Brain pericyte (primary cell): Measurements from ENCODE around the gene ASAH2.
A peak's percentile ranks its signal among the peaks of the same experiment; 100 is the strongest.
"Not testable (repeated sequence)": the region's sequence is repeated elsewhere in the genome, so short reads cannot be mapped to it uniquely, and the experiment has no call there.

ENCODE experiments used
- DNase-seq: peaks from one replicate; pipeline ENCODE4 v3.0.0-alpha.2; 2012; ENCODE audit warnings: low read depth, low spot score

ASAH2 gene

GRCh38 chr10:50254479-50254878, 3.2 kb upstream of the ASAH2 start:
- DNase-seq = no peak

DNA sequence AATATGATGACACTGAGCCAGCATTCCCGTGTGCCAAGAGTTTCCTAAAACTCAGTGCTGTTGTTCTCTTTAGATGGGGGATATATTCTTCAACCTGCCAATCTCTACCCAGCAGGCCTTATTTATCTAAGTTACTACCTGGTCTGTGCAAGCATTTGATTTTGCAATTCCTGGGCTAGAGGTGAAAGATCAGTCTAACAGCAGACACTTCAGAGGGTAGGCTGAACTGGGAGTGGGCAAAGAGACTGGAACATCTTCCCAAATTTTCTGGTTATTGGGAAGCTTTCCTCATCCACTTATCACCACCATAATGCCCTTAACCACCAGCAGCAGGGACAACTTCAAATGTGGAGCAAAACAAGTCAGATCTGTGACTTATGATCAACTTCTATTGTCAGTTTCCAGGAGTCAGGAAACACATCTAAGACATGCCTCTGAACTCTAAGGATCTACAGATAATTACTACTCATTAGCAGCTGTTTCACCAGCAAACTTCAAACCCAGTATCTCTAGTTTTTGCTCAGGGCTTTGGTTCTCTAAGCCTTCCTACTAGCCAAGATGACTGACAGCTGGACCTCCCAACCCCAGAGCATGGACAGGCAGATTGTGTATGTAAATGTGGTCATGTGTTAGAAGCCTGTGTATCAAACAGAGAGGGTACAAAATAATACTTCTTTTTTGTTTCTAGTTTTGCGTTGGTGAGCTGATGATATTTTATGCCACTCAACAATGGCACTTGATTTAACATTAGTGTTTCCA, 1.0 kb downstream of the ASAH2 start:
- DNase-seq = no peak

DNA sequence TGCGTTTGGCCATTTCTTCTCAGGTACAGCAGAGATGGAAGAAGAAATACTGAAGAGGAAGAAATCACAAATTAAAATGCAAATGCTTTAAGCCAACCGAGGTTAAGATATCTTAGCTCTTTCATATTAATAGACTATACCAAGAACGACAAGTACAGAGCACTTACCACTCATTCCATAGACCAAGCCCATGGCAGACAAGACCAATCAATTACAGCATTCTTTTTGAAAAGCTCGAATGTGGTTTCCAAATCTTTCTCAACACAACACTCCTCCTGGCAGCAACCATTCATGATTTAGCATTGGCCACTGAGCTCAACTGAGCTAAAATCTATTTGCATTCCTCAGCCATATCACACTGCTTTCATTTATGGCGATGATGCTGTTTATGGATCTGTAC, 2.7 kb downstream of the ASAH2 start:
- no peak for DNase-seq

GRCh38 chr10:50248062-50248461, 3.3 kb downstream of the ASAH2 start:
- no peak for DNase-seq

- DNase-seq = no peak
Measured at GRCh38 chr10:50244201-50244600, 7.1 kb downstream of the ASAH2 start.

DNA sequence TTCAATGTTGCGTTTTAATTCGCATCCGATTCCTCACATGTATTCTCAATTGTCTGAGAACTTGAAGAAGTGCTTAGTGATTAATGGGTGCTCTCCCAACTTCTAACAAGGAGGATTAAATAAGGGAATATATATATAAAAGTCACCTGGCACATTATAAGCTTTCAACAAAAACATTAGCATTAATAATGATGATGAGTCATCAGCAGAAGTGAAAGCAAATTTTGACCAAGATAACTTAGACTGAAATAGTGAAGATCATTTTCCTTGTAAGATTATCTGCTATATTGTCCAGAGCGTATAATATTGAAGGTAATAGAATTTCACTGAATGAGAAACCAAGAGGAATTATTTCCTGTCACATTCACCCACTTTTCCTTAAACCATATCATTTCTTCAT, 8.5 kb downstream of the ASAH2 start:
- no peak for DNase-seq

- DNase-seq = not testable (repeated sequence)
Measured at GRCh38 chr10:50241478-50241877, 9.8 kb downstream of the ASAH2 start.

DNA sequence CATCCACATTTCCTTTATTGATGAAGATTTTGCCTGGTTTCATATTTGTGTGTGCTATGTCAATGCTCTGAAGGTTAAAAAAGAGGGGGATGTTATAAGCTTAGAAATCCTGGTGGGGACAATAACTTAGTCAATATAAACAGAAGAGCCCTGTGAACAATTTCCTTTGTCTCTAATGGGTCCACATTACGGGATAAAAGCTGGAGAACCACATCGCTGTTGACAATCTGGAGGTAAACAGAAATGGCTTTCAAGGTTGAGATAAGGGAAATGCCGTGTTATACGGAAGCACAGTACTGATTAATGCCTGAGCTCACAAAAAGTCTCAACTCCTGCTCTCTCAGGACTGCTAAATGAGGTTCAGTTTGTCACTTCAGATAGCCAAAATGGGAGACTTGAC, 16.8 kb downstream of the ASAH2 start:
- DNase-seq = no peak

GRCh38 chr10:50232261-50232639, 19.1 kb downstream of the ASAH2 start:
- DNase-seq = no peak

GRCh38 chr10:50231515-50232260, 19.6 kb downstream of the ASAH2 start:
- DNase-seq = no peak

DNA sequence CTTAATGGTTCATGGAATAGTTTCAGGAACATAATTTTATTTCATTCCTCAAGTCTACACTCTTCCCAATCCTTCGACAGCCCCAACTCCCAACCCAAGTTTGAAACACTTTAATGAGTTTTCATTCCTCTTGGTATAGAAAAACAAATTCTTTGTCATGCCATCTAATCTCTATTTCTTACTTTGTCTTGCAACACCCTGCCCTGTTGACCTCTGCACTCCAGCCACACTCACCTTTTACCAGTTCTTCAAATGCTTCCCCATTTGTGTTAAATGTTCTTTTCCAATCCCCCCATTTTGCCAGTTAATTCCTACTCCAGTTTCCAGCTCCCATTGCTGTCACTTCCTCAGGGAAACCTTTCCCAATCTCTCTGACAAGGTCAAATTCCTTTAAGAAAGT, 21.9 kb downstream of the ASAH2 start:
- DNase-seq = no peak

DNA sequence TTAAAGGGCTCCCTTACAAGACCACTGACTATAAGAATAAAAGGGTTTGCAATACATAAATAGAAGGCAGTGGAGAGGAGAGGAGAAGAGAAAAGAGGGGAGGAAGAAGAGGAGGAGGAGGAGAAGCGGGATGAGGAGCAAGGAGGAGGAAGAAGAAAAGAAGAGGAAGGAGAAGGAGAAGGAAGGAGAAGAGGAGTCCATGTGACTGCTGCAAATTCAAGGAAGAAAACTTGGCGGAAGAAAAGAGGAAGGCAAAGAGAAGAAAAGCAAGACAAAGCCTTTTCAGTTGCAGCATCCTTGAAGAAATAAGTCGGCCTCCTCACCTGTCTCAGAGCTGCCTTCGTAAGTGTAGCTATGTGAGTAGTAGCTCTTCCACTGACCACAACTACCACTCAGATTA, 22.6 kb downstream of the ASAH2 start:
- no peak for DNase-seq

DNA sequence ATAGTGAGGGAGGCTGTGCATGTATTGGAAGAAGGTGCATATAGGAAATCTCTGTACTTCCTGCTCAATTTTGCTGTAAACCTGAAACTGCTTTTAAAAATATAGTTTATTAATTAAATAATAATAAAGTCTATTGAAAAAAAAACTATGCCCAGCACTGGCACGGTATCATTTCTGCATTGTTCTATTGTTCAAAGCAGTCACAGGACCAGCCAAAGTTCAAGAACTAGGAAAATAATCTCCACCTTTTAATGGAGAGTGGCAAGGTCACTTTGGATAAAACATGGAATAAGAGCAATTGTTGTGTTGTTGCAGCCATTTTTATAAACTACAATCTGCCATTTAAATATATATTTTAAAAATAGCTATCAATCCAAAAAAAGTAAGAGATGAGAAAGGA, 24.7 kb downstream of the ASAH2 start:
- DNase-seq = no peak

GRCh38 chr10:50224330-50224952, 26.9 kb downstream of the ASAH2 start:
- peak; percentile 18 for DNase-seq

DNA sequence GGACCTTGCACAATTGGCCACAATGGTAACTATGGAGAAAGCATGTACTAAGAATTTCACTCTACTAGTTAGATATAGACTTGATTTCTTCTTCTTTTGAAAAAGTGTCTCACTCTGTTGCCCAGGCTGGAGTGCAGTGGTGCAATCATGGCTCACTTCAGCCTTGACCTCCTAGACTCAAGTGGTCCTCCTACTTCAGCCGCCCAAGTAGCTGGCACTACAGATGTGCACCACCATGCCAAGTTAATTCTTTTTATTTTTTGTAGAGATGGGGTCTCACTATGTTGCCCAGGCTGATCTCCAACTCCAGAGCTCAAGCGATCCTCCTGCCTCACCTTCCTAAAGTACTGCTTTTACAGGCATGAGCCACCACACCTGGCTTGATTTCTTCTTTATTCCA, 29.1 kb downstream of the ASAH2 start:
- no peak for DNase-seq

GRCh38 chr10:50221470-50221869, 29.8 kb downstream of the ASAH2 start:
- DNase-seq = no peak

DNA sequence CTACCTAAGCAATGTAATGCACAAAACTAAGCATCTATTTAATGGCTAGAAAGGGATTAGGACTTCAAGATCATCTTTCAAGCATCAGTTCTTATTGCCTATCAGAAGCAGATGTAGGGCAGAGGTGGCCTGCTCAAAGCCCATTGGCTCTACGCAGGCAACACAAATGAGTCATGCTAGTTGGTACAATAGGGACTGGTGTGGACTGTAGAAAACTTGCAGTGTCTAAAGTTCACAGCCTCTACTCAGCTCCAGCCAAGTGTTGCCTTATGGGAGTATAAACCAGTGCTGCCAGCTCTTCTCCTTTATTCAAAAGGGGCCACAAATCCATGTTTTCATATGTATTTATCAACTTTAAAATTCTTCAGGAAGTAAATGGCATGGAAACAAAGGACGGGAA, 31.7 kb downstream of the ASAH2 start:
- DNase-seq = no peak

GRCh38 chr10:50219200-50219599, 32.1 kb downstream of the ASAH2 start:
- no peak for DNase-seq

DNA sequence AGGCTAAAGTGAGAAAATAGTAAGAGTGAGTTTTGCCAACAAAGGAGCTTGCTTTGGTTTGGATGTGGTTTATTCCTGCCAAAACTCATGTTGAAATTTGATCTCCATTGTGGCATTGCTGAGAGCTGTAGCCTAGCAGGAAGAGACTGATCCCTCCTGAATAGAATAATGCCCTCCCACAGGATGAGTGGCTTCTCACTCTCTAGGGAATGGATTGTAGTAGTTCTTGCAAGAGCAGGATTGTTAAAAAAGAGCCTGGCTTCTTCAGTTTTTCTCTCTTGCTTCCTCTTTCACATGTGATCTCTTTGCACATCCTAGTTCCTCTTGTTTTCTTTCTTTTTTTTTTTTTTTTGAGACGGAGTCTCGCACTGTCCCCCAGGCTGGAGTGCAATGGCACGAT, 34.4 kb downstream of the ASAH2 start:
- DNase-seq = no peak

GRCh38 chr10:50216418-50216817, 34.9 kb downstream of the ASAH2 start:
- DNase-seq = no peak

- no peak for DNase-seq
Measured at GRCh38 chr10:50211670-50212069, 39.6 kb downstream of the ASAH2 start.

DNA sequence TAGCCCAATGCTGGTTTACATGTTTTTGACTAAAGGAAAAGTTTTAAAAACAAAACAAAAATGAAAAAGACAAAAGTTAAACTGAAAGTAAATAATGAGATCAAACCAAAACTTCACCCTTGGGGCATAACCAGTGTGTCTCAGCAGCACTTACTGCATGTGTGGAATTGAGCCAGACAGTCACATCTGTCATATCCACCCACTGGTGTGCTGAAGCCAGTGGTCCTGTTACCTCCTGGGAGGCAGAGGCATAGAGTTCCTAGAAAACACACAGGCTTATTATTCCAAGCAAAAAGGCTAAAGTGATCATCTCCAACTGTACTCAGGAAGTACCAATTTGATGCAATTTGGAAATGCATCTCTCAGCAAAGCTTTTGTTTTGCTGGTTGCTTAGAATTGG, 40.4 kb downstream of the ASAH2 start:
- DNase-seq = no peak
